Measurements from ENCODE around the gene SGO1.

Gene SGO1

GRCh38 chr3:20160230-20160629, 25.8 kb downstream of the SGO1 start:
- TF ChIP-seq CTCF (IDR thresholded peaks at IDR 0.05; ENCODE audit: extremely low read depth, insufficient read depth, missing control alignments) = no peak
- in situ Hi-C loops (cut with MboI; ENCODE audit: low pct_unique_long_range_greater_than_20kb, low sequenced_read_pairs, unreplicated experiment) = no loop called here

GRCh38 chr3:20154928-20155327, 31.1 kb downstream of the SGO1 start:
- TF ChIP-seq CTCF (IDR thresholded peaks at IDR 0.05; ENCODE audit: extremely low read depth, insufficient read depth, missing control alignments) = no peak
- DNase-seq (ENCODE audit: low spot score) = no peak
- in situ Hi-C loops (cut with MboI; ENCODE audit: low pct_unique_long_range_greater_than_20kb, low sequenced_read_pairs, unreplicated experiment) = no loop called here

More at GRCh38 chr3:20160230-20160629, 25.8 kb downstream of the SGO1 start:
- DNase-seq (ENCODE audit: low spot score) = no peak

GRCh38 chr3:20154078-20154477, 31.9 kb downstream of the SGO1 start:
- no peak for DNase-seq (ENCODE audit: low spot score)
- in situ Hi-C loops (cut with MboI; ENCODE audit: low pct_unique_long_range_greater_than_20kb, low sequenced_read_pairs, unreplicated experiment) = no loop called here
- no peak for TF ChIP-seq CTCF (IDR thresholded peaks at IDR 0.05; ENCODE audit: extremely low read depth, insufficient read depth, missing control alignments)

GRCh38 chr3:20148466-20148865, 37.5 kb downstream of the SGO1 start:
- in situ Hi-C loops (cut with MboI; ENCODE audit: low pct_unique_long_range_greater_than_20kb, low sequenced_read_pairs, unreplicated experiment) = no loop called here
- no peak for DNase-seq (ENCODE audit: low spot score)
- no peak for TF ChIP-seq CTCF (IDR thresholded peaks at IDR 0.05; ENCODE audit: extremely low read depth, insufficient read depth, missing control alignments)

- DNase-seq (ENCODE audit: low spot score) = no peak
- TF ChIP-seq CTCF (IDR thresholded peaks at IDR 0.05; ENCODE audit: extremely low read depth, insufficient read depth, missing control alignments) = no peak
- in situ Hi-C loops (cut with MboI; ENCODE audit: low pct_unique_long_range_greater_than_20kb, low sequenced_read_pairs, unreplicated experiment) = no loop called here
Measured at GRCh38 chr3:20147361-20147760, 38.6 kb downstream of the SGO1 start.

GRCh38 chr3:20146301-20146700, 39.7 kb downstream of the SGO1 start:
- no peak for TF ChIP-seq CTCF (IDR thresholded peaks at IDR 0.05; ENCODE audit: extremely low read depth, insufficient read depth, missing control alignments)
- no peak for DNase-seq (ENCODE audit: low spot score)
- in situ Hi-C loops (cut with MboI; ENCODE audit: low pct_unique_long_range_greater_than_20kb, low sequenced_read_pairs, unreplicated experiment) = no loop called here

GRCh38 chr3:20145874-20146273, 40.1 kb downstream of the SGO1 start:
- DNase-seq (ENCODE audit: low spot score) = no peak
- in situ Hi-C loops (cut with MboI; ENCODE audit: low pct_unique_long_range_greater_than_20kb, low sequenced_read_pairs, unreplicated experiment) = no loop called here
- no peak for TF ChIP-seq CTCF (IDR thresholded peaks at IDR 0.05; ENCODE audit: extremely low read depth, insufficient read depth, missing control alignments)
